Activated T-cell treated with anti-CD3 and anti-CD28 coated beads for 24 hours (primary cell): ENCODE measurements around the gene LSM11.

Experiments used
- DNase-seq: peaks from one replicate; pipeline ENCODE4 v3.0.0-alpha.2; 2020; ENCODE audit warnings: low read depth

The LSM11 gene

DNA sequence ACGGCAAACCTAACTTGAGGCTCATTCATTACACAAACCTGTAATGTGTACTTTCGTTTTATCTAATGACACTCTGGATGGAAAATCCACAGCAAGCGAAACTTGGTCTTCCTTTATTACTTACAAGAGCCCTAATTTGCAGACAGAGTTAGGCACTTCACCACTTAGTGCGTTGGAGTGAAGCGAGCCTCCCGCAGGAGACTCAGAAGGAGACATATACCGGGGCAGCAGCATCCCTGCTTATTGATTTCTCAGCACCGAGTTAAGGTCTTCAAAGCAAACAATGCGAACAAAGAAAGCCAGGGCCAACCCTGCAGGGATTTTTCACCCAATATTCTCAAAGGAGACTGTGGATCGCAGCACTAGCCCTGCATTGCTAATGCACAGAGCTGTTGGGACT is 28.6 kb downstream of the LSM11 start:
- DNase-seq, result no peak

DNA sequence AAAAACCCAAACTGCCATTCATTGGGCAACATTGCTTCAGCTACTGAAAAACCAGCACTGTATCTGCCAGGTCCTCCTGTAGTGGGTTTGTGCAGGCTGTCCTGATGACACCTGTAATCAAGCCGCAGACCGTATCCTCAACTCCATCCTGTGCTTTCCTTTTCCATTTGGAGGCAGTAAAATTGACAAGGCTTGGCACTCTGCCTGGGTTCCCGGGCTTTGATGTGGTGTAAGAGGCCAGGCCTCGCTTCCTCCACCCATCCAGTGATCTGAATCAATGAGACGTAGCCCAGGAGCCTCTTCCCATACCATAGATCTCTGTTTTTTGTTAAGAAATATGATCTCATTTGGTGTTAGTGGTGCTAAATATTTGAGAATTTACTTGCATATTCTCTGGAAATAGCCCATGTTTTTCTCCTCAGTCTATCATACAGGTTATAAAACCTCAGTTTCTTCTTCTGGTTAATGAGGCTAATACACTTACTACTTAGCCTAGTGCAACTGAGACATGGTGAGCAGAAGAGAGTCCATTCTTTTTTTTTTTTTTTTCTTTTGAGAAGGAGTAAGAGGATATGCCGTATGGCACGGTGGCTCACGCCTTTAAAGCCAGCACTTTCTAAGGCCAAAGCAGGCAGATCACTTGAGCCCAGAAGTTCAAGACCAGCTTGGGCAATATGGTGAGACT is 34.8 kb downstream of the LSM11 start:
- no peak for DNase-seq

- no peak for DNase-seq
Measured at GRCh38 chr5:157779221-157779620, 35.7 kb downstream of the LSM11 start.

GRCh38 chr5:157785801-157786200 is 42.3 kb downstream of the LSM11 start:
- DNase-seq, result no peak

- no peak for DNase-seq
Measured at GRCh38 chr5:157793301-157793700, 49.8 kb downstream of the LSM11 start.

DNA sequence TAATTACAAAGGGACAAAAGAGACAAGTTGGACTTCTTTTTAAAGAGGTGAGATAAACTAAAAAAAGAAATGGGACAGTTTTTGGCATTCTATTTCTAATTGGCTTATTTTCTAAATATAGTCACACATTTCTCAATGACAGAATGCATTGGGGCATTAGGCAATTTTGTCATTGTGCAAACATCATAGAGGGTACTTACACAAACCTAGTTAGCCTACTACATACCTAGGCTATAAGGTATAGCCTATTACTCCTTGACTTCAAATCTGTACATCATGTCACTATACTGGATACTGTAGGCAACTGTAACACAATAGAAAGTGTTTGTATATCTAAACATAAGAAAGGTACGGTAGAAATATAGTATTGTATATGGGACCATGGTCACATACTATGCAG is 56.1 kb downstream of the LSM11 start:
- DNase-seq, result no peak

- DNase-seq, result no peak
Measured at GRCh38 chr5:157800137-157800536, 56.6 kb downstream of the LSM11 start.

DNA sequence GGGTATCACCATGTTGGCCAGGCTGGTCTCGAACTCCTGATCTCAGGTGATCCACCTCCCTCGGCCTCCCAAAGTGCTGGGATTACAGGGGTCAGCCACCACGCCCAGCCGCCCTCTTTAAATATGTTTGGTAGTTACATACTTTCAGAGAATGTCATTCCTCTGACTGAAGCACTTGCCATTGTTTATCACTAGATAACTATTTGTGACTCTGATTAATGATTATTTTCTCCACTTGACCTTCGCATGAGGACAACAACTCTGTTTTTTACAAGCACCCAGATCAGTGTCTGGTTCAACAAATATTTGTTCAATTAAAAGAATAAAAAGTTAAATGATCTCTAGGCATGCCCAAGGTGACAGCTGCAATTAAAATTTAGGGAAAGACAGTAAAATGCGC is 59.2 kb downstream of the LSM11 start:
- no peak for DNase-seq

- no peak for DNase-seq
Measured at GRCh38 chr5:157808043-157808442, 64.5 kb downstream of the LSM11 start.
